IMR-90 (cell line): ENCODE results near the gene RSF1.

Experiments
- CTCF ChIP-seq: conservative IDR thresholded peaks from 2 replicates; pipeline ENCODE4 v1.5.1; 2012; ENCODE audit warnings: mild to moderate bottlenecking, low read depth, low read length, improper control_type of control experiment
- FOS ChIP-seq: fragments of 150-350 bp; IDR thresholded peaks from 2 replicates; pipeline ENCODE4 v1.6.1; 2016; ENCODE audit warnings: low read depth, low read length
- POLR2A ChIP-seq: IDR thresholded peaks from 2 replicates; pipeline ENCODE4 v1.6.1; 2012; ENCODE audit warnings: mild to moderate bottlenecking, low read depth, low read length
- RAD21 ChIP-seq: IDR thresholded peaks from 2 replicates; pipeline ENCODE4 v1.6.1; 2012; ENCODE audit warnings: low read length, improper control_type of control experiment
- RFX5 ChIP-seq: IDR thresholded peaks from 2 replicates; pipeline ENCODE4 v1.8.0; 2012; ENCODE audit warnings: low read depth, mild to moderate bottlenecking, low read length, moderate library complexity
- SMC3 ChIP-seq: fragments of 150-350 bp; IDR thresholded peaks from 2 replicates; pipeline ENCODE4 v1.6.1; 2016; ENCODE audit warnings: low read depth, mild to moderate bottlenecking, antibody characterized with exemption, low read length, moderate library complexity

DNA sequence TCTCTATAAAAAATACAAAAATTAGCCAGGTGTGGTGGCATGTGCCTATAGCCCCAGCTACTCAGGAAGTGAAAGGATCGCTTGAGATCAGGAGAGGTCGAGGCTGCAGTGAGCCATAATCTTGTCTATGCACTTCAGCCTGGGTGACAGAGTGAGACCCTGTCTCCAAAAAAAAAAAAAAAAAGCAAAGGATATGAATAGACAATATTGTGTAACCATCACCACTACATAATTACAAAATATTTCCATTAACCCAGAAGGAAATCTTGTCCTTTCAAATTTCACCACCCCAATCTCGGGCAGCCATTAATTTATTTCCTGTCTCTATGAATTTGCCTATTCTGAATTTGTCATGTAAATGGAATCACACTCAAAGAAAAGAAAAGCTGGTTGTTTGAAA, 21.2 kb downstream of the RSF1 start:
- TF ChIP-seq FOS (no peak), CTCF (no peak), SMC3 (no peak), RFX5 (no peak), POLR2A (no peak), RAD21 (no peak)
